T-helper 2 cell (primary cell): ENCODE data around the gene KCP.

ENCODE experiments used
- DNase-seq, 5 experiments: peaks; one replicate each; pipeline versions ENCODE4 v3.0.0 to v3.0.0-alpha.2; 2012 to 2022

The KCP gene

DNA sequence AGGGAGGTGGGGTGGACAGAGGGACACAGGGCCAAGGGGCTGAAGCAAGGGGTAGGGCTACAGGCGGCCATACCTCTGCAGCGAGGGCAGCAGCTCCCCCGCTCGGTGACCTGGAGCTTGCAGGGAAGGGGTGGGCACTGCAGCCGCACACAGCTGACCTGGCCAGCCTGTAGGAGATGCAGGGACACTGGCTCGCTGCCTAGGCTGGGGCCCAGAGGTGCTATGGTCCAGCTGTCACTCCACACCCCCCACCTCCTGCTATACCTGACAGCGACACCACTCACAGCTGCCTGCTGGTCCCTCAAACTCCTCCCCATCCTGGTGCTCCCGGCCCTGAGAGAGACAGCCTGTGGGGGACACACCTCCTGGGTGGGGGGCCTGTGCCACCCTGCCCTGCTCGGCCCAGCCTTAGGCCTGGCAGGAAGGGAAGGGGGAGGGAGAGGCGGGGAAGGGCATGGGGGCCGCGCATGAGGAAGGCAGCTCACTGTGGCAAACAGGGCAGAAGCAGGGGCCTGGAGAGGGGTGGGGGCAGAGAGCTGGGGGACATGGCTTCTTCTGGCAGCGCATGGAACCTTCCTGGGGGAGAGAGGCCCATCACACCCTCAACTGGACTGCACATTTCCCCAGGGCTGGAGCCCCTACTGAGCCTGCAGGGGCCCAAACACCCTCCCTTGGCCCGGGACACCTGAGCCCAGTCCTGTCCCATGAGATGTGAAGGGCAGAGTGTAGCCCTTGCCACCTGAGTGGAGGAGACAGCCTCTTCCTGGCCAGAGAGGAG is 23.9 kb downstream of the KCP start:
- DNase-seq = no peak

DNA sequence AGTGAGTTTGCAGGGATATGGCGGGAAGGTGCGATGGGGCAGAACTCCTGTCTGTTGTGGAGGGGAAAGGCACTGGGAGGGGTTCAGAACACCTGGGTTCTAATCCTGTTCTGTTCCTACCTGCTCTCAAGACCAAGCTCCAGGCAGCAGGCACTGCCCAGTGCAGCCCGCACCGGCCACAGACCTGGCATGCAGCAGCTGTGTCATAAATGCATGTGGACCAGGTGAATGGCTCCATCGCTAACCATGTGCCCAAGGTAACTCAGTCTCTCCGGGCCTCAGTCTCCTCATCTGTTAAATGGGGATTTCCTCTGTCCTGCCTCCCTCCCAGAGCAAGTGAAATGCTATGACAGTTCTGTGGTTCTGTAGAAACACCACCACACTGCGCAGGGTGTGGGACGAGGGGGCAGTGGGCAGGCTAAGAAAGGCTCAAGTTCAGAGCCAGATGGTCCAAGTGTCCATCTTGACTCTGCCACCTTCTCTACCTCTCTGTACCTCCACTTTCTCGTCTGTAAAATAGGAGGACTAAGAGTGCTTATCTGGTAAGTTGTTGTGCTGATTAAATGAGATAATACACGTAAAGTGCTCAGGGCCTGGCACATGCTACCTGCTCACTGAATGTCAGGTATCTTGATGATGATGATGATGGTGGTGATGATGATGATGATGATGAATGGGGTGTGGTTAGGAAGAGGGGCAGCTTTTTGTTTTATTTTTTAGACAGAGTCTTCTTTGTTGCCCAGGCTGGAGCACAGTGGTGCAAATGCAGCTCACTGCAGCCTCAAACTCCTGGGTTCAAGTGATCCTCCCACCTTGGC is 24.9 kb downstream of the KCP start:
- DNase-seq = no peak

DNA sequence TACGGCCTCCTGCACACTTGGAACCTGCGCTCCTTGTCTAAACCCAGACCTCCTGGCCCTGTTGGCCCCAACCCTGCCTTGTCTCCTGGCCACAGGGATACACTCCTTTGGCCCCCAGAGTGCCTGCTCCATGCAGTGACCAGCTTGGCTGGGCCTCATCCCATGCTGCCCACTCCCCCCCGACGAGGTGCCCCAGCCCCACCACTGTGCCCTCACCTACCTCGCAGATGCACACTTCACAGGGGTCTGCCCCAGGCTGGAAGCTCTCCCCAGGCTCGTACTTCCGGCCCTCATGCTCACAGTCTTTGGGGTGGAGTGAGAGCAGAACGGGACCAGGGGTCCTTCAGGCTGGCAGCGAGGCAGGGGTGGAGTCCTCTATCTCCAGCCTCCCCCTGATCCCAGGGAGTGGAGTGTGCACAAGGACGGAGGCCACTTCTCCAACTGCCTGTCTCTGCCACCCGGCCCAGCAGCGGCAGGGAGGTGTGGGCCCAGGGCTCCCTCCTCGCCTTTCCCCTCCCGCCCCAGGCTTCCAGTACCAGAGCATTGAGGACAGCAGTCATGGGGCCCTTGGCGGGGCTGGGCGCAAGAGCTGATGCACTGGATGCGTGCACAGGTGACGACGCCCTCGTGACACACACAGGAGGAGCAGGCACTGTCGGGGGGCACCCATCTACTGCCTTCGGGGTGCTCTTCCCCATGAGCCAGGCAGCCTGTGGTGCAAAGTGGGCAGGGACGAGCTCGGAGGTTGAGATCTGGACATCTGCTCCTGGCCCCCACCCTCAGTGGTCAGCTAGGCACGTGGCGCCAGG is 25.7 kb downstream of the KCP start:
- DNase-seq = no peak

DNA sequence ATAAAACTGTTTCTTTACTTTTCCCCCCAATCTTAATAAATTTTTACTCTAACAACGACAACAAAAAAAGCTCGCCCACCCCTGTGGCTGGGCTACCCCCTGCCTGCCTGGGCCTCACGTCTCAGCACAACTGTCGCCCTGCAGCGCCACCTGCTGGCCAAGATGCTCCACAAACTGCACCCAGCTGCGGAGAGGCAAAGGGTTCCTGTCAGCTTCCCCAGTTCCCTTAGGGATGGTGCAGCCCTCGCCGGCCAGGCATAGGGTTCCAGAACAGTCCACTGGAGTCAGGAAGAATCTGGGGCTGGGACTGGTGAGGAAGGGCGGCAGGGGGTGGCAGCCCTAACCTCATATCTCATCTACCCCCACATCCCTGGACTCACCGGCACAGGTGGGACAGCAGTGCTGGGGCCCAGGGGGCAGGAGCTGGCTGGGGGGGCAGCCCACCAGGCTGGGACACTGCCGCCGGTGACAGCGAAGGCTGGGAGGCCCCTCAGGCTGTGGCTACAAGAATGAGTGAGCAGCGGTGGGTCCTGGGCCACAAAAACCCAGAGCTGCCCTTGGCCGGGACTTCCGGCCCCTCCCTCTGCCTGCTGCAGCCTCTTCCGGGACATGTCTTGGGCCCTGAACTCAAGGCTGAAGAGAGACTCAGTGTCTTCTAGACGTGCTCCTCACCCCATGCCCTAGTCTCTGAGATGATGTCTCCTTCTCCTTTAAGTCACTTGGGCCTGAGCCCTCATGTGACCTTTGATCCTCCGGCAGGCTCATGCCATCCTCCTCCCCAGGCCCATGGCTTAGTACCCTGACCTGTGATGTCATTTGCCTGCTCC is 26.7 kb downstream of the KCP start:
- DNase-seq = peak; percentile 61 to 82 (median 76)

- DNase-seq = no peak
Measured at GRCh38 chr7:128882134-128882533, 28.4 kb downstream of the KCP start.

GRCh38 chr7:128881458-128882125 is 28.9 kb downstream of the KCP start:
- no peak for DNase-seq

DNA sequence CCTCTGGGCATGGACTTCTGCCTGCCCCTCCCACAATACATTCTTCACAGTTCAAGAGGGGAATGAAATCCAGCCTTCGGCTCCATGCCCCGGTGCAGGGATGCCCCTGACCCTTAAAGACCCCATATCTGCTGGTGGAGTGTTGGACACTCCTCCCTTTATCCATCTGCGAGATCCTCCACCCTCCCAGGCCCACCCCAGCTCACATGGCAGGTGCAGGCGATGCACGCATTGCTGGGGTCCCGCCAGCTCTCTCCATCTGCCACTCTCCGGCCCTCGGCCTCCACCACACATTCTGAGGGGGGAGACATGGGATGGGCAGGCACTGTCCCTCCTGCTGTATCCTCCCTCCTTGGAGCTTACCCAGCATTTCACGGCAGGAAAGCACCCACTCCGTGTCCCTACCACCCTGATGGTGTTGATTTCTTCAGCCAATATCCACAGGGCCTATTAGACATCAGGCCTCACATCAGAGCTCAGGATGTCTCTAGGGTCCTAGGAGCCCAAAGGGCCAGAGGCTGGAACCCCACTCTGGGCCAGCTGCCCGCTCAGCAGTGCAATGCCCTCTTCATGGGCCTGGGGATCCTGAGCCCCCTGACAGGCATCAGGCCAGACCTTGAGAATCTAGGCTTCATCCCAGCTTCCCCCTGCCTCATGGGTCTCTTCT is 29.6 kb downstream of the KCP start:
- DNase-seq = no peak

- DNase-seq = no peak
Measured at GRCh38 chr7:128879939-128880746, 30.4 kb downstream of the KCP start.

GRCh38 chr7:128879461-128879938 is 31.0 kb downstream of the KCP start:
- DNase-seq = no peak

DNA sequence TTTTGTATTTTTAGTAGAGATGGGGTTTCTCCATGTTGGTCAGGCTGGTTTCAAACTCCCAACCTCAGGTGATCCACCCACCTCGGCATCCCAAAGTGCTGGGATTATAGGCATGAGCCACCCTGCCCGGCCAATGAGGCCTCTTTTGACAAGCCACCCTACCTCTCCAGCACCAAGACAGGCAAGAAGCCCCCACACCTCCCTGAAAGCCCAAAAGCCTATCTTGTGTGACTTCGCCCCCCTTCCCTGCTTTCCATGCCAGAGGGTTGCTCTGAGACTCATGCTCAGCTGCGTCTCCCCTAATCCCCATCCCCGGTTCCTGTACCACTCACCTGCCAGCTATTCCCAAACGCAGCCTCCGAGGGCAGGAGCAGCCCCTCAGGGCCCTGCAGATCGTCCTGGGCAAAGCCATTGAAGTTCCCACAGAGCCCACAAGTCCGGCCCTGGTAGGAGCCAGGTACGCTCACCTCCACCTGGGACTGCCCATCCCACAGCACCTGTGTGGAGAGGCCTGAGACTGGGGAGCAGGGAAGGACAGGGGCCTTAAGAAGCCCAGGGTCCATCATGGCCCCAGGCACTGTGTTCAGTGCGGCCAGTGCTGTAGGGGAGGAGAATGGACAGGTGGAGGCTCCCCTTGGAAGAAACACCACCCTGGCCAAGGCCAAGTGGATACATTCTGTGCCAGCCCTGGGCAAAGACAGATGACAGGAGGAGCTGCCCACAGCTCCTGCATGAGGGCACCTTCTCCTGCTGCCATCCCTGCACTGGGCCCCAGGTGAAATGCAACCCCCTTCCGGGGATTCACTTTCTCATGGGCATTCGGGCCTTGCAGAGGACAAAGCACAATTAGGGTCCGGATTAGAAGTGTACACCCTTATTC is 32.0 kb downstream of the KCP start:
- DNase-seq = no peak

DNA sequence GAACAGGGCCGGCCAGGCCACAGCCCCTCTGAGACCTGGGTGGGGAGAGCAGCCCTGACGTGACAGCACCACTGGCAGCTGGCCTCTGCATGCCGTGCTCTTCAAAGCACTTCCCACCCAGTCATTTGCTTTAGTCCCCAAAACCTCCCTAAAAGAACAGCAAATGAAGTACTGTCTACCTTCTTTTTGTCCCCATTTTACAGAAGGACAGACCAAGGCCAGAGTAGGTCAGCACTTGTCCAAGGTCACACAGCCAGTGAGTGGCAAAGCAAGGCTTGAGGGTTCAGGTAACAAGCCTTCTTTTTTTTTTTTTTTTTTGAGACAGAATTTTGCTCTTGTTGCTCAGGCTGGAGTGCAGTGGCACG is 32.8 kb downstream of the KCP start:
- no peak for DNase-seq

GRCh38 chr7:128876978-128877755 is 33.3 kb downstream of the KCP start:
- no peak for DNase-seq

GRCh38 chr7:128876586-128876977 is 33.9 kb downstream of the KCP start:
- no peak for DNase-seq

- no peak for DNase-seq
Measured at GRCh38 chr7:128876127-128876526, 34.4 kb downstream of the KCP start.

GRCh38 chr7:128875523-128875948 is 35.0 kb downstream of the KCP start:
- DNase-seq = no peak

GRCh38 chr7:128874140-128875031 is 36.1 kb downstream of the KCP start:
- DNase-seq = no peak

GRCh38 chr7:128873234-128873633 is 37.3 kb downstream of the KCP start:
- DNase-seq = no peak
